H1 (cell line): Measurements from ENCODE around the gene SPIRE1. TPM values are rescaled to one million over a fixed set of nuclear protein-coding genes. Genes with fewer than 3 reads are reported as not detected.

Experiments used
- CTCF ChIA-PET: fragments of 300-600 bp; sonication (Branson Sonifier 250); formaldehyde crosslinking; loops from one replicate; lab custom pipeline; 2021; ENCODE audit not compliant: partially characterized antibody; lab: Charles Lee
- POLR2A ChIA-PET: fragments of 300-600 bp; sonication (Branson Sonifier 250); formaldehyde crosslinking; loops from one replicate; lab custom pipeline; 2021; ENCODE audit warnings: inconsistent platforms; ENCODE audit not compliant: partially characterized antibody; lab: Charles Lee
- DNase-seq, 2 experiments: peaks; one replicate each; pipeline versions ENCODE4 v3.0.0 to v3.0.0-alpha.2; 2010 to 2022; ENCODE audit warnings: low spot score in 2 of 2, low read depth in 1 of 2, mixed read lengths in 1 of 2
- FAIRE-seq: peaks from 2 replicates; lab custom pipeline; 2011; peaks lifted over from hg19 to GRCh38; lab: Jason Lieb, UNC
- H2AFZ ChIP-seq: 2 replicates; pipeline ENCODE4 v1.8.1; 2012; ENCODE audit warnings: low read length, inconsistent platforms
- H2AK5ac ChIP-seq: 2 replicates; pipeline ENCODE4 v1.6.1; 2013; ENCODE audit warnings: low read depth, low read length
- H2BK120ac ChIP-seq: replicated peaks from 2 replicates; pipeline ENCODE3; 2013; ENCODE audit warnings: low read depth, low read length, inconsistent platforms
- H2BK12ac ChIP-seq: 2 replicates; pipeline ENCODE4 v1.6.1; 2013; ENCODE audit warnings: low read depth, low read length
- H2BK15ac ChIP-seq: 2 replicates; pipeline ENCODE4 v1.6.1; 2013; ENCODE audit warnings: low read length
- H2BK20ac ChIP-seq: 2 replicates; pipeline ENCODE4 v1.6.1; 2013; ENCODE audit warnings: low read length
- H2BK5ac ChIP-seq: 2 replicates; pipeline ENCODE4 v1.6.1; 2013; ENCODE audit warnings: low read depth, low read length
- H3K14ac ChIP-seq: 2 replicates; pipeline ENCODE4 v1.6.1; 2013; ENCODE audit warnings: inconsistent platforms; ENCODE audit not compliant: insufficient read length
- H3K18ac ChIP-seq: 2 replicates; pipeline ENCODE4 v1.6.1; 2013; ENCODE audit warnings: low read length; ENCODE audit errors: extremely low read depth
- H3K23ac ChIP-seq: 2 replicates; pipeline ENCODE4 v1.6.1; 2013; ENCODE audit warnings: inconsistent platforms; ENCODE audit not compliant: insufficient read length
- H3K23me2 ChIP-seq: 2 replicates; pipeline ENCODE4 v1.6.1; 2013; ENCODE audit warnings: low read depth, low read length
- H3K27ac ChIP-seq: 2 replicates; pipeline ENCODE4 v1.6.1; 2011; ENCODE audit warnings: low read depth, low read length, inconsistent platforms
- H3K27me3 ChIP-seq, 4 experiments: replicated peaks in 1 of 4; 1 replicate in 1 of 4; 2 replicates in 3 of 4; pipeline versions ENCODE4 v1.6.1 to v1.8.1; 2011 to 2013; ENCODE audit warnings: low read length in 3 of 4, mild to moderate bottlenecking in 3 of 4, inconsistent platforms in 2 of 4, mixed read lengths in 2 of 4, moderate library complexity in 1 of 4; ENCODE audit not compliant: control insufficient read depth in 3 of 4, insufficient read depth in 3 of 4; ENCODE audit errors: extremely low read depth in 1 of 4
- H3K36me3 ChIP-seq, 4 experiments: 2 replicates each; pipeline versions ENCODE4 v1.6.1 to v1.8.1; 2011 to 2013; ENCODE audit warnings: mild to moderate bottlenecking in 4 of 4, low read length in 3 of 4, moderate library complexity in 2 of 4, control low read depth in 1 of 4, inconsistent platforms in 1 of 4; ENCODE audit not compliant: insufficient read depth in 4 of 4, control insufficient read depth in 2 of 4
- H3K4ac ChIP-seq: replicated peaks from 2 replicates; pipeline ENCODE3; 2013; ENCODE audit warnings: low read length, low read depth, mixed read lengths, inconsistent platforms; ENCODE audit not compliant: insufficient read length
- H3K4me1 ChIP-seq, 4 experiments: replicated peaks in 1 of 4; 1 replicate in 1 of 4; 2 replicates in 3 of 4; pipeline versions ENCODE4 v1.6.1 to v1.8.1; 2011 to 2013; ENCODE audit warnings: low read length in 3 of 4, inconsistent platforms in 2 of 4, mixed read lengths in 1 of 4; ENCODE audit not compliant: insufficient read depth in 4 of 4, control insufficient read depth in 3 of 4
- H3K4me2 ChIP-seq, 2 experiments: 2 replicates each; pipeline versions ENCODE4 v1.6.1 to v1.8.1; 2011 to 2013; ENCODE audit warnings: low read depth in 2 of 2, low read length in 2 of 2, control low read depth in 1 of 2, inconsistent platforms in 1 of 2, mild to moderate bottlenecking in 1 of 2; ENCODE audit not compliant: insufficient read depth in 1 of 2
- H3K4me3 ChIP-seq, 4 experiments: fragments of 200-600, 300-600 bp in 1 of 4; sonication (generic), shearing (Covaris generic), sonication (Bioruptor Twin) in 1 of 4; 2 replicates each; pipeline versions ENCODE4 v1.5.1 to v1.8.1; 2011 to 2016; ENCODE audit warnings: low read length in 4 of 4, low read depth in 3 of 4, control low read depth in 2 of 4, inconsistent platforms in 2 of 4, mild to moderate bottlenecking in 2 of 4, mixed read lengths in 1 of 4, moderate library complexity in 1 of 4; ENCODE audit not compliant: insufficient read depth in 2 of 4; ENCODE audit errors: extremely low read depth in 1 of 4
- H3K56ac ChIP-seq: replicated peaks from 2 replicates; pipeline ENCODE3; 2013; ENCODE audit warnings: low read depth, mild to moderate bottlenecking, mixed read lengths, low read length, inconsistent platforms; ENCODE audit not compliant: insufficient read length
- H3K79me1 ChIP-seq: 2 replicates; pipeline ENCODE4 v1.6.1; 2013; ENCODE audit warnings: low read depth, low read length, control low read depth
- H3K79me2 ChIP-seq, 2 experiments: 2 replicates each; pipeline versions ENCODE4 v1.6.1 to v1.8.1; 2012 to 2013; ENCODE audit warnings: low read length in 2 of 2, mild to moderate bottlenecking in 2 of 2, inconsistent platforms in 1 of 2; ENCODE audit not compliant: insufficient read depth in 2 of 2, control insufficient read depth in 1 of 2
- H3K9ac ChIP-seq, 4 experiments: replicated peaks in 1 of 4; 1 replicate in 1 of 4; 2 replicates in 3 of 4; pipeline versions ENCODE4 v1.6.1 to v1.8.1; 2011 to 2013; ENCODE audit warnings: low read depth in 3 of 4, low read length in 3 of 4, control low read depth in 2 of 4, mild to moderate bottlenecking in 2 of 4, moderate library complexity in 2 of 4, inconsistent platforms in 1 of 4; ENCODE audit errors: extremely low read depth in 1 of 4
- H3K9me3 ChIP-seq, 2 experiments: 2 replicates each; pipeline versions ENCODE4 v1.6.1 to v1.8.1; 2012 to 2013; ENCODE audit warnings: mild to moderate bottlenecking in 2 of 2, moderate library complexity in 2 of 2, control low read depth in 1 of 2, inconsistent platforms in 1 of 2, low read depth in 1 of 2, low read length in 1 of 2, mixed read lengths in 1 of 2; ENCODE audit not compliant: insufficient read depth in 2 of 2
- H4K20me1 ChIP-seq, 2 experiments: replicated peaks in 1 of 2; 2 replicates each; pipeline versions ENCODE3 to v1.8.1; 2011 to 2013; ENCODE audit warnings: inconsistent platforms in 2 of 2, low read length in 2 of 2, mild to moderate bottlenecking in 1 of 2; ENCODE audit not compliant: insufficient read depth in 2 of 2, control insufficient read depth in 1 of 2
- H4K5ac ChIP-seq: 2 replicates; pipeline ENCODE4 v1.6.1; 2013; ENCODE audit warnings: low read length, low read depth, mixed read lengths, inconsistent platforms; ENCODE audit not compliant: insufficient read length
- H4K8ac ChIP-seq: 2 replicates; pipeline ENCODE4 v1.8.0; 2013; ENCODE audit warnings: mild to moderate bottlenecking, moderate library complexity, low read length, inconsistent platforms; ENCODE audit not compliant: insufficient read depth; ENCODE audit errors: extremely low read depth
- H4K91ac ChIP-seq: replicated peaks from 2 replicates; pipeline ENCODE3; 2013; ENCODE audit warnings: low read length, mixed read lengths, inconsistent platforms; ENCODE audit not compliant: insufficient read length
- ASH2L ChIP-seq: fragments of 200-600, 300-600 bp; sonication (generic); IDR thresholded peaks from one replicate; pipeline ENCODE4 v1.7.1; 2017; ENCODE audit warnings: low read length
- BRCA1 ChIP-seq: IDR thresholded peaks from 2 replicates; pipeline ENCODE4 v1.6.1; 2012; ENCODE audit warnings: low read depth, low read length, improper control_type of control experiment
- CEBPB ChIP-seq: IDR thresholded peaks from 2 replicates; pipeline ENCODE4 v1.6.1; 2012; ENCODE audit warnings: low read depth, low read length
- CTBP2 ChIP-seq: IDR thresholded peaks from 2 replicates; pipeline ENCODE4 v1.7.0; 2011; ENCODE audit warnings: borderline replicate concordance, mild to moderate bottlenecking, moderate library complexity, mixed read lengths, low read length; ENCODE audit not compliant: insufficient read depth, insufficient read length
- GABPA ChIP-seq: IDR thresholded peaks from 2 replicates; pipeline ENCODE4 v1.6.1; 2011; ENCODE audit warnings: mild to moderate bottlenecking, low read length, moderate library complexity, borderline replicate concordance; ENCODE audit not compliant: insufficient read depth
- NANOG ChIP-seq: IDR thresholded peaks from 2 replicates; pipeline ENCODE4 v1.6.1; 2011; ENCODE audit warnings: low read length, low read depth, mild to moderate bottlenecking, inconsistent platforms; ENCODE audit not compliant: insufficient read depth, poor library complexity, severe bottlenecking
- PHF8 ChIP-seq: fragments of 200-600 bp; sonication (generic); conservative IDR thresholded peaks from 2 replicates; pipeline ENCODE4 v1.7.1; 2012; ENCODE audit warnings: low read depth, mild to moderate bottlenecking, inconsistent platforms, low read length, moderate library complexity
- POLR2A ChIP-seq, 2 experiments: IDR thresholded peaks; 1 replicate in 1 of 2; 2 replicates in 1 of 2; pipeline ENCODE4 v1.6.1; 2011; ENCODE audit warnings: low read depth in 2 of 2, low read length in 2 of 2, mild to moderate bottlenecking in 2 of 2; ENCODE audit errors: control extremely low read depth in 1 of 2
- POLR2AphosphoS5 ChIP-seq: IDR thresholded peaks from 2 replicates; pipeline ENCODE4 v1.6.1; 2011; ENCODE audit warnings: low read depth, low read length
- RFX5 ChIP-seq: IDR thresholded peaks from 2 replicates; pipeline ENCODE4 v1.6.1; 2011; ENCODE audit warnings: low read depth, low read length, improper control_type of control experiment, borderline replicate concordance
- RNF2 ChIP-seq: fragments of 200-900, 300-1000 bp; sonication (generic); IDR thresholded peaks from 2 replicates; pipeline ENCODE4 v1.7.1; 2016; ENCODE audit warnings: borderline replicate concordance, low read depth, mild to moderate bottlenecking, antibody characterized with exemption, low read length; ENCODE audit not compliant: poor library complexity, severe bottlenecking; ENCODE audit errors: missing control alignments
- SIX5 ChIP-seq: IDR thresholded peaks from 2 replicates; pipeline ENCODE4 v1.6.1; 2011; ENCODE audit warnings: mild to moderate bottlenecking, low read depth, low read length
- SRF ChIP-seq: IDR thresholded peaks from 2 replicates; pipeline ENCODE4 v1.6.1; 2011; ENCODE audit warnings: mild to moderate bottlenecking, low read depth, low read length, moderate library complexity
- TAF7 ChIP-seq: optimal IDR thresholded peaks from 2 replicates; pipeline ENCODE3; 2011; ENCODE audit warnings: low read depth, mild to moderate bottlenecking, inconsistent platforms, low read length, moderate library complexity, borderline replicate concordance
- ZNF274 ChIP-seq: IDR thresholded peaks from 2 replicates; pipeline ENCODE4 v1.7.0; 2012; ENCODE audit warnings: low read length, borderline replicate concordance; ENCODE audit errors: extremely low read depth
- WGBS, 2 experiments: shearing (Covaris generic) in 1 of 2; methylation state at CpG; one replicate each; pipeline versions ENCODE4 v1.1.6 to v1.1.7; 2013 to 2015; ENCODE audit warnings: low lambda C conversion rate in 2 of 2, mixed read lengths in 2 of 2, inconsistent platforms in 1 of 2, low coverage in 1 of 2, missing lambda C conversion rate in 1 of 2; ENCODE audit not compliant: insufficient replicate concordance in 2 of 2, insufficient coverage in 1 of 2, insufficient read length in 1 of 2; ENCODE audit errors: extremely low coverage in 1 of 2, missing lambda C conversion rate in 1 of 2; 5-methylcytosine and 5-hydroxymethylcytosine counted together
- polyA plus RNA-seq, 7 experiments: library from polyadenylated mRNA; depleted of rRNA in 3 of 7; stranded (reverse) in 5 of 7; unstranded in 2 of 7; fragments of >200 nt in 5 of 7; fragments of 200-250 nt in 2 of 7; gene quantifications; 1 replicate in 5 of 7; 2 replicates in 1 of 7; 4 replicates in 1 of 7; pipeline versions ENCODE4 v1.2.1 to v1.2.3, GENCODE V29; 2011 to 2013; ENCODE audit warnings: missing spikeins in 2 of 7, mixed read lengths in 2 of 7
- total RNA-seq: library from RNA; stranded (reverse); fragmentation: NEBNext Ultra II Directional; extraction: Animal tissue kit (Norgen Biotek cat#: 25700); gene quantifications from 2 replicates; pipeline ENCODE4 v1.2.1, GENCODE V29; 2021

SPIRE1 gene
- total and polyA plus RNA-seq, 2 of the 8 experiments (the other 6 are each of a cell fraction or from before 2014, with no cell fraction given) = 6.0 to 21.5 TPM

DNA sequence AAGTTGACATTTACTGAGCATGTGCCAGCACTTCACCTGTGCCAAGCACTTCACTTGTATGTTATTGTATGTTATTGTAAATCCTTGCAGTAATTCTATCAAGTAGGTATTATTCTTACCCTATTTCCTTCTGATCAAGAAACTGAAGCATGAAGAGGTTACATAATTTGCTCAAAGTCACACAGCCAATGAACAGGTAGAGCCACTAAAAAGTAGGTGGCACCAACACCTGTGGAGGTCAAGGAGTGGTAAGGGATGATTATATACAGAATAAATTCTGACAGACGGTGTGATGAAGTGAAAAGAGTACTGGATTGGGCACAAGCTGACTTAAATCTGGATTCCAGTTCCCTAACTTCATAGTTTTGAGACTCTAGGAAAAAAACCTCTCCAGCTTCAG lies 71.0 kb downstream of the SPIRE1 start:
- H2AK5ac ChIP-seq = no peak overlapping the region
- H3K4ac ChIP-seq = no peak overlapping the region
- no peak overlapping the region for H3K14ac ChIP-seq
- no peaks in the 10 kb centered on the region for H3K36me3 ChIP-seq
- no peak overlapping the region for H3K56ac ChIP-seq
- no peak overlapping the region for H2BK20ac ChIP-seq
- no peak overlapping the region for H3K27ac ChIP-seq
- no peaks in the 10 kb centered on the region for H3K27me3 ChIP-seq
- no peak overlapping the region for H3K9ac ChIP-seq
- no peaks in the 10 kb centered on the region for H3K79me1 ChIP-seq
- no peaks in the 10 kb centered on the region for H3K23me2 ChIP-seq
- H2BK5ac ChIP-seq = no peak overlapping the region
- H3K18ac ChIP-seq = no peak overlapping the region
- H4K91ac ChIP-seq = no peak overlapping the region
- POLR2A ChIA-PET = no interaction called here
- WGBS, 2 experiments = 92% methylated on average over 1 of the region's 1 CpG; no CpG with 5 or more reads in 1 of the 2 experiments
- DNase-seq = no peak
- H4K8ac ChIP-seq = no peak overlapping the region
- H4K5ac ChIP-seq = no peak overlapping the region
- H3K9me3 ChIP-seq = no peaks in the 10 kb centered on the region
- no peak overlapping the region for H3K4me2 ChIP-seq
- H2BK120ac ChIP-seq = no peak overlapping the region
- FAIRE-seq = no peak
- H2BK12ac ChIP-seq = no peak overlapping the region
- no peak overlapping the region for H3K23ac ChIP-seq
- CTCF ChIA-PET = interaction anchor here (0.9 kb wide), 1 partner anchor 20 kb away, joined by 3 read pairs; no protein-coding TSS in a partner anchor
- H3K4me1 ChIP-seq = no peaks in the 10 kb centered on the region
- H2BK15ac ChIP-seq = no peak overlapping the region
- no peaks in the 10 kb centered on the region for H3K79me2 ChIP-seq
- no peak overlapping the region for H2AFZ ChIP-seq
- no peaks in the 10 kb centered on the region for H4K20me1 ChIP-seq
- H3K4me3 ChIP-seq = no peak overlapping the region
- TF ChIP-seq TAF7 (no peak), POLR2A (IDR thresholded peaks at IDR 0.05; ENCODE audit: control extremely low read depth in 1 of 2, low read depth in 2 of 2, low read length in 2 of 2) (no peak), POLR2AphosphoS5 (no peak), SRF (no peak), CTBP2 (no peak), RNF2 (no peak), ZNF274 (no peak), RFX5 (no peak), SIX5 (no peak), ASH2L (no peak), CEBPB (no peak), PHF8 (no peak), GABPA (no peak), BRCA1 (no peak), NANOG (no peak)
